HEK293 (cell line): ENCODE data around the gene BORCS6.

Experiments
- KLF8 ChIP-seq: fragments of 450-650 bp; formaldehyde crosslinking; IDR thresholded peaks from 2 replicates; pipeline ENCODE4 v1.5.1; 2016; ENCODE audit warnings: missing biosample characterization, missing genetic modification characterization
- YY1 ChIP-seq: fragments of 450-650 bp; formaldehyde crosslinking; IDR thresholded peaks from 2 replicates; pipeline ENCODE4 v1.5.1; 2018; ENCODE audit warnings: missing biosample characterization, missing genetic modification characterization
- ZNF114 ChIP-seq: fragments of 450-650 bp; formaldehyde crosslinking; IDR thresholded peaks from 2 replicates; pipeline ENCODE4 v1.5.0; 2017; ENCODE audit warnings: missing biosample characterization, missing genetic modification characterization
- ZNF223 ChIP-seq: fragments of 450-650 bp; formaldehyde crosslinking; IDR thresholded peaks from 2 replicates; pipeline ENCODE4 v1.5.1; 2016; ENCODE audit warnings: missing biosample characterization, missing genetic modification characterization
- ZNF423 ChIP-seq: fragments of 450-650 bp; formaldehyde crosslinking; IDR thresholded peaks from 2 replicates; pipeline ENCODE4 v1.5.1; 2016; ENCODE audit warnings: missing biosample characterization, missing genetic modification characterization
- ZNF426 ChIP-seq: fragments of 450-650 bp; formaldehyde crosslinking; IDR thresholded peaks from 2 replicates; pipeline ENCODE4 v1.5.1; 2017; ENCODE audit warnings: missing biosample characterization, missing genetic modification characterization, mild to moderate bottlenecking, inconsistent platforms, moderate library complexity
- TF ChIP-seq, protein P1 (sequence below): fragments of 450-650 bp; IDR thresholded peaks from 2 replicates; pipeline ENCODE4 v1.5.1; 2018; ENCODE audit warnings: missing biosample characterization, missing genetic modification characterization
- TF ChIP-seq, protein P2 (sequence below): fragments of 450-650 bp; formaldehyde crosslinking; IDR thresholded peaks from 2 replicates; pipeline ENCODE4 v1.5.1; 2017; ENCODE audit warnings: missing biosample characterization, missing genetic modification characterization
- TF ChIP-seq, protein P3 (sequence below): fragments of 450-650 bp; formaldehyde crosslinking; IDR thresholded peaks from 2 replicates; pipeline ENCODE4 v1.5.1; 2016; ENCODE audit warnings: missing biosample characterization, missing genetic modification characterization
- TF ChIP-seq, protein P4 (sequence below): fragments of 450-650 bp; formaldehyde crosslinking; IDR thresholded peaks from 2 replicates; pipeline ENCODE4 v1.5.1; 2016; ENCODE audit warnings: missing biosample characterization, missing genetic modification characterization, borderline replicate concordance

DNA sequence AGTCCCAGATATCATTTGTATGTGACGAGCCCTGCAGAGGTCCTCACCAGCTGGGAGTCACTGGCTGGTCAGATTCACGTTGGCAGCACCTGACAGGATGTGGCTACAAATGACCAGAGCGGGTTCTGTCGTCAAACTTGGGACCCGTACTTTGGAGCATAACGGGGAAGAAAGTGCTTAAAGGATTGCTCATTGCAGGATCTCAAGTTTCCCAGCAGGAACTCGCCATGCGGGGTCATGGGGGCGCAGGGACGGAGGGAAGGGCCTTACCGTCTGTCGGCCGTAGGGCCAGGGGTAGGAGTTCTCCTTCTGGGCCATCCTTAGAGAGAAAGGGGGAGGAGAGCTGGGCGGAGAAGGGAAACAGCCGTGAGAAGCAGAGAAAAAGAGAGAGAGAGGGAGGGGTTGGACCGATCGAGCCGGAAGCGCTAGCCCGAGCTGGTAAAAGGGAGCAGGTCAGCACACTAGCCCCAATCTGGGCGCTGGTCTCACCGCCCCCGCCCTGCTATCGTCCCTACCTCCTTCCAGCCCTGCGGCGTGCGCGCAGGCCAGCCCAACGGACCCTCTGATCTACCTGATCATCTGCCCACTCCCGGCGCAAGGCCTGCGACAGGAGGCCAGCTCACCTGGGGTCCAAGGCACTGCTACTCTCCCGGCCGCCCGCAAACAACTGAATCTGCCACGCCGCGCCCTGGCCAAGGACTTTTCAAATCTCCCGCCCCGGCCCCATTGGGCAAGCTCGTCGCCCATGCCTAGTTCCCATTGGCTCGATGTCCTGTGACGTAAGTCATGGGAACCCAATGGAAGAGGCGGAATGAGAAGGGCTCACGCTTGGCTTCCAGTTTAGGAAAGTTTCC, 20.2 kb upstream of the BORCS6 start, which contains the start of gene AURKB:
- TF ChIP-seq YY1 (peak; percentile 51; the same call in 1 of the 2 replicates), ZNF426 (tag by site-specific recombination) (no peak), ZNF114 (no peak), ZNF223 (tag by site-specific recombination) (0 out of 2 replicates have a peak, but pooled peaks have one; percentile 51), KLF8 (tag by site-specific recombination) (peak; percentile 89), ZNF423 (tag by site-specific recombination) (no peak)
- TF ChIP-seq, protein P1, sequence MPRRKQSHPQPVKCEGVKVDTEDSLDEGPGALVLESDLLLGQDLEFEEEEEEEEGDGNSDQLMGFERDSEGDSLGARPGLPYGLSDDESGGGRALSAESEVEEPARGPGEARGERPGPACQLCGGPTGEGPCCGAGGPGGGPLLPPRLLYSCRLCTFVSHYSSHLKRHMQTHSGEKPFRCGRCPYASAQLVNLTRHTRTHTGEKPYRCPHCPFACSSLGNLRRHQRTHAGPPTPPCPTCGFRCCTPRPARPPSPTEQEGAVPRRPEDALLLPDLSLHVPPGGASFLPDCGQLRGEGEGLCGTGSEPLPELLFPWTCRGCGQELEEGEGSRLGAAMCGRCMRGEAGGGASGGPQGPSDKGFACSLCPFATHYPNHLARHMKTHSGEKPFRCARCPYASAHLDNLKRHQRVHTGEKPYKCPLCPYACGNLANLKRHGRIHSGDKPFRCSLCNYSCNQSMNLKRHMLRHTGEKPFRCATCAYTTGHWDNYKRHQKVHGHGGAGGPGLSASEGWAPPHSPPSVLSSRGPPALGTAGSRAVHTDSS (tag by site-specific recombination) = no peak
- TF ChIP-seq, protein P2, sequence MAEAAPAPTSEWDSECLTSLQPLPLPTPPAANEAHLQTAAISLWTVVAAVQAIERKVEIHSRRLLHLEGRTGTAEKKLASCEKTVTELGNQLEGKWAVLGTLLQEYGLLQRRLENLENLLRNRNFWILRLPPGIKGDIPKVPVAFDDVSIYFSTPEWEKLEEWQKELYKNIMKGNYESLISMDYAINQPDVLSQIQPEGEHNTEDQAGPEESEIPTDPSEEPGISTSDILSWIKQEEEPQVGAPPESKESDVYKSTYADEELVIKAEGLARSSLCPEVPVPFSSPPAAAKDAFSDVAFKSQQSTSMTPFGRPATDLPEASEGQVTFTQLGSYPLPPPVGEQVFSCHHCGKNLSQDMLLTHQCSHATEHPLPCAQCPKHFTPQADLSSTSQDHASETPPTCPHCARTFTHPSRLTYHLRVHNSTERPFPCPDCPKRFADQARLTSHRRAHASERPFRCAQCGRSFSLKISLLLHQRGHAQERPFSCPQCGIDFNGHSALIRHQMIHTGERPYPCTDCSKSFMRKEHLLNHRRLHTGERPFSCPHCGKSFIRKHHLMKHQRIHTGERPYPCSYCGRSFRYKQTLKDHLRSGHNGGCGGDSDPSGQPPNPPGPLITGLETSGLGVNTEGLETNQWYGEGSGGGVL (tag by site-specific recombination) = peak; percentile 28; the same call in 1 of the 2 replicates
- TF ChIP-seq, protein P3, sequence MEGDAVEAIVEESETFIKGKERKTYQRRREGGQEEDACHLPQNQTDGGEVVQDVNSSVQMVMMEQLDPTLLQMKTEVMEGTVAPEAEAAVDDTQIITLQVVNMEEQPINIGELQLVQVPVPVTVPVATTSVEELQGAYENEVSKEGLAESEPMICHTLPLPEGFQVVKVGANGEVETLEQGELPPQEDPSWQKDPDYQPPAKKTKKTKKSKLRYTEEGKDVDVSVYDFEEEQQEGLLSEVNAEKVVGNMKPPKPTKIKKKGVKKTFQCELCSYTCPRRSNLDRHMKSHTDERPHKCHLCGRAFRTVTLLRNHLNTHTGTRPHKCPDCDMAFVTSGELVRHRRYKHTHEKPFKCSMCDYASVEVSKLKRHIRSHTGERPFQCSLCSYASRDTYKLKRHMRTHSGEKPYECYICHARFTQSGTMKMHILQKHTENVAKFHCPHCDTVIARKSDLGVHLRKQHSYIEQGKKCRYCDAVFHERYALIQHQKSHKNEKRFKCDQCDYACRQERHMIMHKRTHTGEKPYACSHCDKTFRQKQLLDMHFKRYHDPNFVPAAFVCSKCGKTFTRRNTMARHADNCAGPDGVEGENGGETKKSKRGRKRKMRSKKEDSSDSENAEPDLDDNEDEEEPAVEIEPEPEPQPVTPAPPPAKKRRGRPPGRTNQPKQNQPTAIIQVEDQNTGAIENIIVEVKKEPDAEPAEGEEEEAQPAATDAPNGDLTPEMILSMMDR (tag by site-specific recombination) = no peak
- TF ChIP-seq, protein P4, sequence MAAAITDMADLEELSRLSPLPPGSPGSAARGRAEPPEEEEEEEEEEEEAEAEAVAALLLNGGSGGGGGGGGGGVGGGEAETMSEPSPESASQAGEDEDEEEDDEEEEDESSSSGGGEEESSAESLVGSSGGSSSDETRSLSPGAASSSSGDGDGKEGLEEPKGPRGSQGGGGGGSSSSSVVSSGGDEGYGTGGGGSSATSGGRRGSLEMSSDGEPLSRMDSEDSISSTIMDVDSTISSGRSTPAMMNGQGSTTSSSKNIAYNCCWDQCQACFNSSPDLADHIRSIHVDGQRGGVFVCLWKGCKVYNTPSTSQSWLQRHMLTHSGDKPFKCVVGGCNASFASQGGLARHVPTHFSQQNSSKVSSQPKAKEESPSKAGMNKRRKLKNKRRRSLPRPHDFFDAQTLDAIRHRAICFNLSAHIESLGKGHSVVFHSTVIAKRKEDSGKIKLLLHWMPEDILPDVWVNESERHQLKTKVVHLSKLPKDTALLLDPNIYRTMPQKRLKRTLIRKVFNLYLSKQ = no peak
